ENCODE data around the gene SREBF2. TPM values are rescaled to one million over a fixed set of nuclear protein-coding genes. Genes with fewer than 3 reads are reported as not detected.

The SREBF2 gene
- total and polyA plus RNA-seq, 2 of the 8 experiments (the other 6 are each of a cell fraction or from before 2014, with no cell fraction given), result 125 to 144 TPM

DNA sequence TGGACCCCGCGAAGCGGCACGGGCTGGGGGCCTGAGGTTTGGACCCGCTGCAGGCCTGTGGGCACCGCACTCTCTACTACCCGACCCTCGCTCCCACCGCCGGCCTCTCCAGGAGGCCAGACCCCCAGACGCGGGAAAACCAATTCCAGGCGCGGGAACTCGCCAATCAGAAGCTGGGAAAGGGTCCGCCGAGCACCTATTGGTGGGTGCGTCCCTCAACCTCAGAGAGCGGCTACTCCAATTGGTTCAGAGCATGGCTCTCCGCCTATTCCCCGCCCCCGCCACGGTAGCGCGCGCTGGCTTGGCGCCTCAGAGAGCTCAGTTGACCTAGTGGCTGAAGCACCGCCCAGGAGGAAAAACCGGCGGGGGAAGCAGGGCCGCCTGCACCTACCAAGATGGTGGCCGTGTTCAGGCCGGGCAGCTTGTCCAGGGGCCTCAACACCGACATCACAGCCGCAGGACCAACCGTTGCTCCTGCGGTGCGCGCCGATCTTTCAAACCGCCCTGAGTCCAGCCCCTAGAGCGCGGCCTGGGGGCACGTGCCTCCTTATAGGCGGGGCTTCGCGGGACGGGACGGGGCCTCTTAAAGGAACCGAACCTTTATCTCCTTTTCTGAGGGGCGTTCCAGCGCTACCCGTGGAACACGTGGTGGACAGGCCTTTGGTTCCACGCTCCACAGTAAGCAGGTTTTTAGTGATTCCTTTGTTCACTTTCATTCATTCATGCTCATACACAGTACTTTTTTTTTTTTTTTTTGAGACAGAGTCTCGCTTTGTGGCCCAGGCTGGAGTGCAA, 113.9 kb downstream of the SREBF2 start, which contains the start of gene CENPM (continued):
- TF ChIP-seq TBP (IDR thresholded peaks at IDR 0.05; ENCODE audit: low read depth, low read length), result peak; percentile 46; the same call in 1 of the 2 replicates
- peak; percentile 16; the same call in 1 of the 2 replicates for TF ChIP-seq CREB1 (IDR thresholded peaks at IDR 0.05)
- no peak for TF ChIP-seq BRCA1 (IDR thresholded peaks at IDR 0.05; ENCODE audit: low read depth, low read length)
- TF ChIP-seq TEAD4 (IDR thresholded peaks at IDR 0.05; ENCODE audit: low read depth, low read length), result no peak
- TF ChIP-seq SIRT6 (IDR thresholded peaks at IDR 0.05; ENCODE audit: low read length), result no peak
- TF ChIP-seq KDM1A (IDR thresholded peaks at IDR 0.05; ENCODE audit: borderline replicate concordance, low read length), result peak; percentile 33; the same call in 1 of the 2 replicates
- TF ChIP-seq KDM4A (IDR thresholded peaks at IDR 0.05; ENCODE audit: low read depth, low read length, severe bottlenecking), result peak; percentile 84
- no peak; the same call in 1 of the 2 replicates for TF ChIP-seq POLR2AphosphoS5 (IDR thresholded peaks at IDR 0.05; ENCODE audit: low read depth, low read length)
- TF ChIP-seq CTBP2 (IDR thresholded peaks at IDR 0.05; ENCODE audit: borderline replicate concordance, insufficient read depth, insufficient read length, low read length), result no peak
- no peak for TF ChIP-seq RNF2 (IDR thresholded peaks at IDR 0.05; ENCODE audit: borderline replicate concordance, low read depth, low read length, missing control alignments, poor library complexity, severe bottlenecking)
- TF ChIP-seq RXRA (IDR thresholded peaks at IDR 0.05; ENCODE audit: insufficient read depth, low read depth, low read length), result no peak
- no peak for TF ChIP-seq CHD1 (IDR thresholded peaks at IDR 0.05; ENCODE audit: low read depth, low read length)
- TF ChIP-seq SRF (IDR thresholded peaks at IDR 0.05; ENCODE audit: low read depth, low read length), result no peak
- no peak for TF ChIP-seq SIN3A (conservative IDR thresholded peaks at IDR 0.05 in 1 of 2, IDR thresholded peaks at IDR 0.05 in 1 of 2; ENCODE audit: low read depth in 1 of 2, low read length in 2 of 2)
- TF ChIP-seq JUND (IDR thresholded peaks at IDR 0.05; ENCODE audit: low read length), result no peak
- TF ChIP-seq HDAC2 (IDR thresholded peaks at IDR 0.05; ENCODE audit: borderline replicate concordance in 1 of 2, low read depth in 2 of 2, low read length in 2 of 2), result no peak; a peak in 2 of 4 replicates
- TF ChIP-seq, protein P1, sequence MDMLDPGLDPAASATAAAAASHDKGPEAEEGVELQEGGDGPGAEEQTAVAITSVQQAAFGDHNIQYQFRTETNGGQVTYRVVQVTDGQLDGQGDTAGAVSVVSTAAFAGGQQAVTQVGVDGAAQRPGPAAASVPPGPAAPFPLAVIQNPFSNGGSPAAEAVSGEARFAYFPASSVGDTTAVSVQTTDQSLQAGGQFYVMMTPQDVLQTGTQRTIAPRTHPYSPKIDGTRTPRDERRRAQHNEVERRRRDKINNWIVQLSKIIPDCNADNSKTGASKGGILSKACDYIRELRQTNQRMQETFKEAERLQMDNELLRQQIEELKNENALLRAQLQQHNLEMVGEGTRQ (IDR thresholded peaks at IDR 0.05; ENCODE audit: low read length), result peak; percentile 84
- no peak for TF ChIP-seq KDM5A (IDR thresholded peaks at IDR 0.05; ENCODE audit: low read length)
- peak; percentile 98 for TF ChIP-seq SP1 (IDR thresholded peaks at IDR 0.05; ENCODE audit: low read depth, low read length)
- TF ChIP-seq PHF8 (conservative IDR thresholded peaks at IDR 0.05; ENCODE audit: low read depth, low read length), result peak; percentile 87
- TF ChIP-seq, protein P2, sequence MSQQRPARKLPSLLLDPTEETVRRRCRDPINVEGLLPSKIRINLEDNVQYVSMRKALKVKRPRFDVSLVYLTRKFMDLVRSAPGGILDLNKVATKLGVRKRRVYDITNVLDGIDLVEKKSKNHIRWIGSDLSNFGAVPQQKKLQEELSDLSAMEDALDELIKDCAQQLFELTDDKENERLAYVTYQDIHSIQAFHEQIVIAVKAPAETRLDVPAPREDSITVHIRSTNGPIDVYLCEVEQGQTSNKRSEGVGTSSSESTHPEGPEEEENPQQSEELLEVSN (IDR thresholded peaks at IDR 0.05), result peak; percentile 93
- TF ChIP-seq GTF2F1 (IDR thresholded peaks at IDR 0.05; ENCODE audit: borderline replicate concordance, low read depth, low read length), result no peak

All from H1 (cell line).